OCI-LY7 (cell line): ENCODE results near the gene FOLR1. TPM values are rescaled to one million over a fixed set of nuclear protein-coding genes. Genes with fewer than 3 reads are reported as not detected.

Source experiments
- BruUV-seq: library from RNA; stranded (reverse); fragments of 400-500 nt; replicated peaks from 2 replicates; lab custom pipeline; 2021; lab: Mats Ljungman, UMichigan
- CTCF ChIA-PET: fragments of 300-600 bp; sonication (Branson Sonifier 250); formaldehyde crosslinking; loops from one replicate; lab custom pipeline; 2022; ENCODE audit warnings: antibody characterized with exemption; ENCODE audit not compliant: unreplicated experiment; lab: Charles Lee
- POLR2A ChIA-PET: fragments of 300-600 bp; sonication (Branson Sonifier 250); formaldehyde crosslinking; loops from one replicate; lab custom pipeline; 2022; ENCODE audit warnings: antibody characterized with exemption; lab: Charles Lee
- DNase-seq: peaks from one replicate; pipeline ENCODE4 v3.0.0-alpha.2; 2015; ENCODE audit warnings: low spot score
- H2AFZ ChIP-seq: fragments of 200-600 bp; sonication (generic), shearing (Covaris generic); 2 replicates; pipeline ENCODE4 v1.6.1; 2014; ENCODE audit warnings: mild to moderate bottlenecking, antibody characterized with exemption, low read length, moderate library complexity
- H3K27ac ChIP-seq: fragments of 200-600 bp; sonication (generic); 2 replicates; pipeline ENCODE4 v1.5.1; 2014; ENCODE audit warnings: mixed run types, low read depth, mild to moderate bottlenecking, moderate library complexity, low read length, inconsistent platforms; ENCODE audit not compliant: poor library complexity, severe bottlenecking
- H3K36me3 ChIP-seq: fragments of 200-600 bp; sonication (generic); 2 replicates; pipeline ENCODE4 v1.6.1; 2014; ENCODE audit warnings: mild to moderate bottlenecking, antibody characterized with exemption, low read length, moderate library complexity, mixed read lengths; ENCODE audit not compliant: insufficient read depth
- H3K4me1 ChIP-seq: fragments of 200-600 bp; sonication (generic); 2 replicates; pipeline ENCODE4 v1.5.1; 2014; ENCODE audit warnings: mild to moderate bottlenecking, low read length; ENCODE audit not compliant: insufficient read depth, poor library complexity, severe bottlenecking
- H3K4me2 ChIP-seq: fragments of 200-600 bp; sonication (generic); 2 replicates; pipeline ENCODE4 v1.6.1; 2014; ENCODE audit warnings: mild to moderate bottlenecking, low read length
- H3K4me3 ChIP-seq: fragments of 200-600 bp; sonication (generic); 2 replicates; pipeline ENCODE4 v1.5.1; 2014; ENCODE audit warnings: mild to moderate bottlenecking, low read depth, low read length; ENCODE audit not compliant: poor library complexity, severe bottlenecking
- H3K79me2 ChIP-seq: fragments of 200-600 bp; sonication (generic); 2 replicates; pipeline ENCODE4 v1.6.1; 2016; ENCODE audit warnings: low read depth, mild to moderate bottlenecking, low read length, moderate library complexity, mixed read lengths; ENCODE audit not compliant: insufficient read depth
- H3K9me2 ChIP-seq: fragments of 200-600 bp; sonication (generic); 2 replicates; pipeline ENCODE4 v1.6.1; 2016; ENCODE audit warnings: mild to moderate bottlenecking, low read length, mixed read lengths; ENCODE audit not compliant: insufficient read depth
- H3K9me3 ChIP-seq: fragments of 200-600 bp; sonication (generic); 2 replicates; pipeline ENCODE4 v1.6.1; 2014; ENCODE audit warnings: mild to moderate bottlenecking, mixed run types, low read length, mixed read lengths
- H4K20me1 ChIP-seq: fragments of 200-600 bp; sonication (generic); 2 replicates; pipeline ENCODE4 v1.6.1; 2014; ENCODE audit warnings: mild to moderate bottlenecking, antibody characterized with exemption, low read length, moderate library complexity, mixed read lengths; ENCODE audit not compliant: insufficient read depth
- CTCF ChIP-seq: fragments of 200-600 bp; sonication (generic); conservative IDR thresholded peaks from 2 replicates; pipeline ENCODE4 v1.5.1; 2014; ENCODE audit warnings: mild to moderate bottlenecking, antibody characterized with exemption, low read length, moderate library complexity, mixed read lengths
- EZH2phosphoT487 ChIP-seq: fragments of 200-600 bp; sonication (generic); IDR thresholded peaks from 2 replicates; pipeline ENCODE4 v1.6.1; 2018; ENCODE audit warnings: low read depth, borderline replicate concordance, mild to moderate bottlenecking, mixed run types, antibody characterized with exemption, low read length, moderate library complexity, mixed read lengths
- intact Hi-C: fragments of 100-400 bp; cut with micrococcal nuclease; formaldehyde crosslinking; loops from one replicate; pipeline ENCODE4 v1.10.0; 2022; ENCODE audit not compliant: unreplicated experiment
- total RNA-seq, 2 experiments: library from RNA; depleted of rRNA in 1 of 2; stranded (reverse); fragments of >200 nt in 1 of 2; shearing (Covaris generic) in 1 of 2; gene quantifications; 2 replicates each; pipeline ENCODE4 v1.2.3, GENCODE V29; 2014 to 2022

FOLR1 gene
- total RNA-seq, 2 experiments from 2014 or later = not detected

- no peaks in the 10 kb centered on the region for H3K79me2 ChIP-seq
- H3K9me2 ChIP-seq = no peaks in the 10 kb centered on the region
- H4K20me1 ChIP-seq = no peaks in the 10 kb centered on the region
- no peak overlapping the region for H3K4me3 ChIP-seq
- H3K4me2 ChIP-seq = no peak overlapping the region
- no peak overlapping the region for H3K27ac ChIP-seq
- ChIA-PET CTCF (no interaction called here), POLR2A (no interaction called here)
- intact Hi-C loops = no loop called here
- H3K36me3 ChIP-seq = peaks cover 24% of the 10 kb centered on the region
- BruUV-seq = no TSS peak
- H3K4me1 ChIP-seq = no peaks in the 10 kb centered on the region
- DNase-seq = no peak
- TF ChIP-seq CTCF (no peak), EZH2phosphoT487 (no peak)
- H3K9me3 ChIP-seq = no peaks in the 10 kb centered on the region
- H2AFZ ChIP-seq = no peak overlapping the region
Observed at GRCh38 chr11:72241291-72241781, 49.4 kb downstream of the FOLR1 start.

- Histone ChIP-seq H3K36me3 (peaks cover 16% of the 10 kb centered on the region), H3K79me2 (no peaks in the 10 kb centered on the region), H2AFZ (no peak overlapping the region), H4K20me1 (no peaks in the 10 kb centered on the region), H3K9me2 (no peaks in the 10 kb centered on the region), H3K4me2 (no peak overlapping the region), H3K9me3 (no peaks in the 10 kb centered on the region), H3K4me3 (no peak overlapping the region), H3K27ac (no peak overlapping the region), H3K4me1 (no peaks in the 10 kb centered on the region)
- no peak for DNase-seq
- intact Hi-C loops = no loop called here
- ChIA-PET POLR2A (no interaction called here), CTCF (no interaction called here)
- BruUV-seq = no TSS peak
- TF ChIP-seq EZH2phosphoT487 = no peak
- no peak for TF ChIP-seq CTCF
Observed at GRCh38 chr11:72242141-72242540, 50.2 kb downstream of the FOLR1 start.

GRCh38 chr11:72243173-72244059 is 51.5 kb downstream of the FOLR1 start:
- no peak overlapping the region for H2AFZ ChIP-seq
- H4K20me1 ChIP-seq = no peaks in the 10 kb centered on the region
- no peaks in the 10 kb centered on the region for H3K9me3 ChIP-seq
- no peak overlapping the region for H3K4me3 ChIP-seq
- BruUV-seq = no TSS peak
- ChIA-PET POLR2A (interaction anchor here (0.6 kb wide), 1 partner anchor 1545 kb away, joined by 4 read pairs; no protein-coding TSS in a partner anchor), CTCF (no interaction called here)
- H3K4me1 ChIP-seq = no peaks in the 10 kb centered on the region
- no peak for DNase-seq
- H3K27ac ChIP-seq = no peak overlapping the region
- TF ChIP-seq CTCF = no peak
- no peak for TF ChIP-seq EZH2phosphoT487
- H3K4me2 ChIP-seq = no peak overlapping the region
- intact Hi-C loops = no loop called here
- no peaks in the 10 kb centered on the region for H3K9me2 ChIP-seq
- H3K79me2 ChIP-seq = no peaks in the 10 kb centered on the region
- peaks cover 4% of the 10 kb centered on the region; the same call in 1 of the 2 replicates for H3K36me3 ChIP-seq
